Measurements from ENCODE around the gene OR10D3. TPM values are rescaled to one million over a fixed set of nuclear protein-coding genes. Genes with fewer than 3 reads are reported as not detected.
"Not testable (repeated sequence)": the region's sequence is repeated elsewhere in the genome, so short reads cannot be mapped to it uniquely, and the experiment has no call there.

Gene OR10D3
- not detected in 2 replicates for total RNA-seq (2014; rRNA removed; shearing (Covaris generic); ENCODE audit: low replicate concordance)

- in situ Hi-C loops (cut with HindIII; ENCODE audit: low pct_unique_long_range_greater_than_20kb, low sequenced_read_pairs): no loop called here
- DNase-seq (ENCODE audit: low read depth): no peak
These were observed at the start of gene OR10D3 for GRCh38 chr11:124183068-124183467. OR10D3 (plus strand) TSS chr11:124183345; CDS start chr11:124185270, 1,925 bp downstream.

GRCh38 chr11:124143034-124143433 is 40.1 kb upstream of the OR10D3 start:
- in situ Hi-C loops (cut with HindIII; ENCODE audit: low pct_unique_long_range_greater_than_20kb, low sequenced_read_pairs): no loop called here
- DNase-seq (ENCODE audit: low read depth): no peak

- in situ Hi-C loops (cut with HindIII; ENCODE audit: low pct_unique_long_range_greater_than_20kb, low sequenced_read_pairs): no loop called here
- no peak for DNase-seq (ENCODE audit: low read depth)
These were observed 35.2 kb upstream of the OR10D3 start for GRCh38 chr11:124147951-124148350.

- no peak for DNase-seq (ENCODE audit: low read depth)
- in situ Hi-C loops (cut with HindIII; ENCODE audit: low pct_unique_long_range_greater_than_20kb, low sequenced_read_pairs): no loop called here
These were observed 32.5 kb upstream of the OR10D3 start for GRCh38 chr11:124150684-124151083.

GRCh38 chr11:124152770-124153407 is 30.3 kb upstream of the OR10D3 start:
- no peak for DNase-seq (ENCODE audit: low read depth)
- in situ Hi-C loops (cut with HindIII; ENCODE audit: low pct_unique_long_range_greater_than_20kb, low sequenced_read_pairs): no loop called here

GRCh38 chr11:124153821-124154220 is 29.3 kb upstream of the OR10D3 start:
- in situ Hi-C loops (cut with HindIII; ENCODE audit: low pct_unique_long_range_greater_than_20kb, low sequenced_read_pairs): no loop called here
- no peak for DNase-seq (ENCODE audit: low read depth)

GRCh38 chr11:124159481-124159880 is 23.7 kb upstream of the OR10D3 start:
- in situ Hi-C loops (cut with HindIII; ENCODE audit: low pct_unique_long_range_greater_than_20kb, low sequenced_read_pairs): no loop called here

GRCh38 chr11:124160986-124161385 is 22.2 kb upstream of the OR10D3 start:
- in situ Hi-C loops (cut with HindIII; ENCODE audit: low pct_unique_long_range_greater_than_20kb, low sequenced_read_pairs): no loop called here

More at GRCh38 chr11:124159481-124159880, 23.7 kb upstream of the OR10D3 start:
- no peak for DNase-seq (ENCODE audit: low read depth)

GRCh38 chr11:124167826-124168231 is 15.3 kb upstream of the OR10D3 start:
- DNase-seq (ENCODE audit: low read depth): no peak
- in situ Hi-C loops (cut with HindIII; ENCODE audit: low pct_unique_long_range_greater_than_20kb, low sequenced_read_pairs): no loop called here

More at GRCh38 chr11:124160986-124161385, 22.2 kb upstream of the OR10D3 start:
- DNase-seq (ENCODE audit: low read depth): no peak

GRCh38 chr11:124168796-124169195 is 14.3 kb upstream of the OR10D3 start:
- DNase-seq (ENCODE audit: low read depth): no peak

GRCh38 chr11:124170315-124170714 is 12.8 kb upstream of the OR10D3 start:
- DNase-seq (ENCODE audit: low read depth); in situ Hi-C loops (cut with HindIII; ENCODE audit: low pct_unique_long_range_greater_than_20kb, low sequenced_read_pairs): not testable (repeated sequence)

More at GRCh38 chr11:124168796-124169195, 14.3 kb upstream of the OR10D3 start:
- in situ Hi-C loops (cut with HindIII; ENCODE audit: low pct_unique_long_range_greater_than_20kb, low sequenced_read_pairs): no loop called here

GRCh38 chr11:124170801-124171586 is 12.2 kb upstream of the OR10D3 start:
- no peak for DNase-seq (ENCODE audit: low read depth)
- in situ Hi-C loops (cut with HindIII; ENCODE audit: low pct_unique_long_range_greater_than_20kb, low sequenced_read_pairs): no loop called here

GRCh38 chr11:124172101-124172500 is 11.0 kb upstream of the OR10D3 start:
- in situ Hi-C loops (cut with HindIII; ENCODE audit: low pct_unique_long_range_greater_than_20kb, low sequenced_read_pairs): no loop called here
- DNase-seq (ENCODE audit: low read depth): no peak

GRCh38 chr11:124172599-124172998 is 10.5 kb upstream of the OR10D3 start:
- no peak for DNase-seq (ENCODE audit: low read depth)
- in situ Hi-C loops (cut with HindIII; ENCODE audit: low pct_unique_long_range_greater_than_20kb, low sequenced_read_pairs): no loop called here

GRCh38 chr11:124174001-124174583 is 9.1 kb upstream of the OR10D3 start:
- in situ Hi-C loops (cut with HindIII; ENCODE audit: low pct_unique_long_range_greater_than_20kb, low sequenced_read_pairs): no loop called here
- peak; percentile 74 for DNase-seq (ENCODE audit: low read depth)

GRCh38 chr11:124176925-124177715 is 6.0 kb upstream of the OR10D3 start:
- in situ Hi-C loops (cut with HindIII; ENCODE audit: low pct_unique_long_range_greater_than_20kb, low sequenced_read_pairs): no loop called here
- no peak for DNase-seq (ENCODE audit: low read depth)

GRCh38 chr11:124179310-124179709 is 3.8 kb upstream of the OR10D3 start:
- DNase-seq (ENCODE audit: low read depth): peak; percentile 9
- in situ Hi-C loops (cut with HindIII; ENCODE audit: low pct_unique_long_range_greater_than_20kb, low sequenced_read_pairs): no loop called here

Data from Caki2 (cell line).